Activated CD8-positive, alpha-beta T cell treated with anti-CD3 and anti-CD28 coated beads, Interleukin-2, amount 10 ng/mL, durations not matched to agents 7 days and 5 days (primary cell): Measurements from ENCODE around the gene LDLRAD2. TPM values are rescaled to one million over a fixed set of nuclear protein-coding genes. Genes with fewer than 3 reads are reported as not detected.

Source experiments
- ATAC-seq: fragments of 150-1000 bp; cut with Tn5 transposase; one replicate; pipeline ENCODE4 v1.10.0; 2021; ENCODE audit warnings: moderate library complexity
- CTCF ChIA-PET: fragments of 350-600 bp; sonication (Branson Sonifier 250); formaldehyde crosslinking; loops from one replicate; lab custom pipeline; 2021; ENCODE audit warnings: antibody characterized with exemption; lab: Charles Lee
- POLR2A ChIA-PET: fragments of 350-600 bp; sonication (Branson Sonifier 250); formaldehyde crosslinking; loops from one replicate; lab custom pipeline; 2021; ENCODE audit warnings: antibody characterized with exemption; lab: Charles Lee
- DNase-seq: peaks from one replicate; pipeline ENCODE4 v3.0.0-alpha.2; 2020
- H3K27ac Mint-ChIP-seq: one replicate; pipeline ENCODE4 v1.8.0; 2021; ENCODE audit warnings: mild to moderate bottlenecking, mixed read lengths
- H3K27me3 Mint-ChIP-seq: one replicate; pipeline ENCODE4 v1.8.0; 2021; ENCODE audit warnings: low read depth, mixed read lengths
- H3K36me3 Mint-ChIP-seq: one replicate; pipeline ENCODE4 v1.8.0; 2021; ENCODE audit warnings: low read depth, mixed read lengths
- H3K4me1 Mint-ChIP-seq: one replicate; pipeline ENCODE4 v1.8.0; 2021; ENCODE audit warnings: low read depth, mixed read lengths
- H3K4me3 Mint-ChIP-seq: one replicate; pipeline ENCODE4 v1.8.0; 2021; ENCODE audit warnings: mild to moderate bottlenecking, mixed read lengths
- H3K9me3 Mint-ChIP-seq: one replicate; pipeline ENCODE4 v1.8.0; 2022; ENCODE audit warnings: mixed read lengths; ENCODE audit not compliant: insufficient read depth
- total RNA-seq, 2 experiments: library from RNA; stranded (reverse); gene quantifications; one replicate each; pipeline ENCODE4 v1.2.3, GENCODE V29; 2021

LDLRAD2 gene
- total RNA-seq, 2 experiments from 2014 or later: not detected

- peaks cover 14% of the 10 kb centered on the region for H3K9me3 Mint-ChIP-seq
- peaks cover 10% of the 10 kb centered on the region for H3K36me3 Mint-ChIP-seq
- no peak overlapping the region for H3K4me3 Mint-ChIP-seq
- no peaks in the 10 kb centered on the region for H3K27me3 Mint-ChIP-seq
- ATAC-seq: no peak
- CTCF ChIA-PET: no interaction called here
- no peak overlapping the region for H3K27ac Mint-ChIP-seq
- DNase-seq: no peak
- POLR2A ChIA-PET: no interaction called here
- no peaks in the 10 kb centered on the region for H3K4me1 Mint-ChIP-seq
Observed at GRCh38 chr1:21838359-21839157, 26.5 kb downstream of the LDLRAD2 start.

GRCh38 chr1:21839337-21840037 is 27.4 kb downstream of the LDLRAD2 start:
- DNase-seq: no peak
- CTCF ChIA-PET: no interaction called here
- Mint-ChIP-seq H3K4me1 (no peaks in the 10 kb centered on the region), H3K27ac (no peak overlapping the region), H3K9me3 (peaks cover 5% of the 10 kb centered on the region), H3K4me3 (no peak overlapping the region), H3K27me3 (no peaks in the 10 kb centered on the region), H3K36me3 (peaks cover 4% of the 10 kb centered on the region)
- POLR2A ChIA-PET: no interaction called here
- no peak for ATAC-seq

GRCh38 chr1:21840981-21841380 is 28.9 kb downstream of the LDLRAD2 start:
- no peaks in the 10 kb centered on the region for H3K36me3 Mint-ChIP-seq
- no peak overlapping the region for H3K27ac Mint-ChIP-seq
- DNase-seq (no peak), ATAC-seq (no peak)
- no peak overlapping the region for H3K4me3 Mint-ChIP-seq
- H3K9me3 Mint-ChIP-seq: no peaks in the 10 kb centered on the region
- CTCF ChIA-PET: no interaction called here
- H3K4me1 Mint-ChIP-seq: no peaks in the 10 kb centered on the region
- POLR2A ChIA-PET: no interaction called here
- H3K27me3 Mint-ChIP-seq: no peaks in the 10 kb centered on the region

- Mint-ChIP-seq H3K36me3 (no peaks in the 10 kb centered on the region), H3K9me3 (no peaks in the 10 kb centered on the region), H3K27ac (no peak overlapping the region), H3K4me1 (no peaks in the 10 kb centered on the region), H3K4me3 (no peak overlapping the region), H3K27me3 (no peaks in the 10 kb centered on the region)
- POLR2A ChIA-PET: no interaction called here
- DNase-seq (no peak), ATAC-seq (no peak)
- CTCF ChIA-PET: no interaction called here
Observed at GRCh38 chr1:21841852-21842466, 29.9 kb downstream of the LDLRAD2 start.

GRCh38 chr1:21842606-21843162 is 30.6 kb downstream of the LDLRAD2 start:
- Mint-ChIP-seq H3K27ac (no peak overlapping the region), H3K36me3 (no peaks in the 10 kb centered on the region), H3K9me3 (no peaks in the 10 kb centered on the region), H3K27me3 (no peaks in the 10 kb centered on the region), H3K4me1 (no peaks in the 10 kb centered on the region), H3K4me3 (no peak overlapping the region)
- POLR2A ChIA-PET: no interaction called here
- DNase-seq (no peak), ATAC-seq (no peak)
- CTCF ChIA-PET: no interaction called here

GRCh38 chr1:21843208-21843607 is 31.1 kb downstream of the LDLRAD2 start:
- ChIA-PET CTCF (no interaction called here), POLR2A (no interaction called here)
- Mint-ChIP-seq H3K36me3 (no peaks in the 10 kb centered on the region), H3K9me3 (no peaks in the 10 kb centered on the region), H3K4me1 (no peaks in the 10 kb centered on the region), H3K4me3 (no peak overlapping the region), H3K27me3 (no peaks in the 10 kb centered on the region), H3K27ac (no peak overlapping the region)
- DNase-seq (no peak), ATAC-seq (no peak)

GRCh38 chr1:21843996-21844395 is 31.9 kb downstream of the LDLRAD2 start:
- no peak overlapping the region for H3K4me3 Mint-ChIP-seq
- ChIA-PET POLR2A (no interaction called here), CTCF (no interaction called here)
- H3K36me3 Mint-ChIP-seq: no peaks in the 10 kb centered on the region
- H3K4me1 Mint-ChIP-seq: no peaks in the 10 kb centered on the region
- no peaks in the 10 kb centered on the region for H3K27me3 Mint-ChIP-seq
- no peak for ATAC-seq
- no peak overlapping the region for H3K27ac Mint-ChIP-seq
- H3K9me3 Mint-ChIP-seq: no peaks in the 10 kb centered on the region
- no peak for DNase-seq

GRCh38 chr1:21845646-21846641 is 33.9 kb downstream of the LDLRAD2 start:
- ChIA-PET CTCF (no interaction called here), POLR2A (no interaction called here)
- no peaks in the 10 kb centered on the region for H3K4me1 Mint-ChIP-seq
- H3K27ac Mint-ChIP-seq: no peak overlapping the region
- H3K4me3 Mint-ChIP-seq: no peak overlapping the region
- H3K9me3 Mint-ChIP-seq: no peaks in the 10 kb centered on the region
- no peaks in the 10 kb centered on the region for H3K36me3 Mint-ChIP-seq
- H3K27me3 Mint-ChIP-seq: no peaks in the 10 kb centered on the region
- ATAC-seq (no peak), DNase-seq (no peak)

- ChIA-PET CTCF (no interaction called here), POLR2A (interaction anchor here (0.6 kb wide), 1 partner anchor 1671 kb away, joined by 4 read pairs; no protein-coding TSS in a partner anchor)
- DNase-seq (no peak), ATAC-seq (no peak)
- H3K36me3 Mint-ChIP-seq: no peaks in the 10 kb centered on the region
- no peak overlapping the region for H3K27ac Mint-ChIP-seq
- no peaks in the 10 kb centered on the region for H3K27me3 Mint-ChIP-seq
- no peak overlapping the region for H3K4me3 Mint-ChIP-seq
- H3K9me3 Mint-ChIP-seq: no peaks in the 10 kb centered on the region
- H3K4me1 Mint-ChIP-seq: peaks cover 3% of the 10 kb centered on the region
Observed at GRCh38 chr1:21847223-21848205, 35.4 kb downstream of the LDLRAD2 start.

- ChIA-PET CTCF (no interaction called here), POLR2A (no interaction called here)
- no peaks in the 10 kb centered on the region for H3K36me3 Mint-ChIP-seq
- DNase-seq (no peak), ATAC-seq (no peak)
- no peaks in the 10 kb centered on the region for H3K9me3 Mint-ChIP-seq
- no peaks in the 10 kb centered on the region for H3K27me3 Mint-ChIP-seq
- H3K27ac Mint-ChIP-seq: no peak overlapping the region
- H3K4me3 Mint-ChIP-seq: no peak overlapping the region
- H3K4me1 Mint-ChIP-seq: peaks cover 3% of the 10 kb centered on the region
Observed at GRCh38 chr1:21848524-21849174, 36.6 kb downstream of the LDLRAD2 start.
